Anterior cingulate cortex (tissue), 58 donors: ENCODE measurements around the gene MBLAC2.

ENCODE experiments used
- DNase-seq, 58 donors: peaks; one replicate each; lab custom pipeline; 2025; lab: John Stamatoyannopoulos, UW

The MBLAC2 gene

GRCh38 chr5:90472783-90473395, 1.7 kb downstream of the MBLAC2 start:
- DNase-seq = no peak

GRCh38 chr5:90461288-90461687, 13.3 kb downstream of the MBLAC2 start:
- no peak for DNase-seq

GRCh38 chr5:90446961-90447360, 27.6 kb downstream of the MBLAC2 start:
- DNase-seq = no peak

- no peak for DNase-seq
Observed at GRCh38 chr5:90440644-90441043, 33.9 kb downstream of the MBLAC2 start.

GRCh38 chr5:90438100-90438499, 36.5 kb downstream of the MBLAC2 start:
- no peak for DNase-seq

GRCh38 chr5:90437663-90438062, 36.9 kb downstream of the MBLAC2 start:
- no peak for DNase-seq

- DNase-seq = peak in 39 of 58 donors; percentile 0 to 58 (median 13)
Observed at GRCh38 chr5:90434116-90434714, 40.4 kb downstream of the MBLAC2 start.

- no peak for DNase-seq
Observed at GRCh38 chr5:90424245-90424644, 50.3 kb downstream of the MBLAC2 start.

- DNase-seq = peak in 2 of 58 donors; percentile 1 to 2
Observed at GRCh38 chr5:90421136-90421535, 53.4 kb downstream of the MBLAC2 start.

GRCh38 chr5:90418214-90418613, 56.4 kb downstream of the MBLAC2 start:
- no peak for DNase-seq

GRCh38 chr5:90410178-90410762, 64.3 kb downstream of the MBLAC2 start:
- no peak for DNase-seq

- peak; percentile 75 to 99 (median 94) for DNase-seq
Observed at GRCh38 chr5:90409318-90410177, 65.0 kb downstream of the MBLAC2 start, which contains the start of gene CETN3. Gene CETN3, minus strand, starts transcription at chr5:90409756. Its CDS starts 95 bp downstream, at chr5:90409661.

- DNase-seq = no peak
Observed at GRCh38 chr5:90408571-90409317, 65.8 kb downstream of the MBLAC2 start.
